ENCODE results near the gene HIF1A. TPM values are rescaled to one million over a fixed set of nuclear protein-coding genes. Genes with fewer than 3 reads are reported as not detected.

Gene HIF1A
- total and polyA plus RNA-seq, 2 experiments from 2014 or later = 113 to 242 TPM

DNA sequence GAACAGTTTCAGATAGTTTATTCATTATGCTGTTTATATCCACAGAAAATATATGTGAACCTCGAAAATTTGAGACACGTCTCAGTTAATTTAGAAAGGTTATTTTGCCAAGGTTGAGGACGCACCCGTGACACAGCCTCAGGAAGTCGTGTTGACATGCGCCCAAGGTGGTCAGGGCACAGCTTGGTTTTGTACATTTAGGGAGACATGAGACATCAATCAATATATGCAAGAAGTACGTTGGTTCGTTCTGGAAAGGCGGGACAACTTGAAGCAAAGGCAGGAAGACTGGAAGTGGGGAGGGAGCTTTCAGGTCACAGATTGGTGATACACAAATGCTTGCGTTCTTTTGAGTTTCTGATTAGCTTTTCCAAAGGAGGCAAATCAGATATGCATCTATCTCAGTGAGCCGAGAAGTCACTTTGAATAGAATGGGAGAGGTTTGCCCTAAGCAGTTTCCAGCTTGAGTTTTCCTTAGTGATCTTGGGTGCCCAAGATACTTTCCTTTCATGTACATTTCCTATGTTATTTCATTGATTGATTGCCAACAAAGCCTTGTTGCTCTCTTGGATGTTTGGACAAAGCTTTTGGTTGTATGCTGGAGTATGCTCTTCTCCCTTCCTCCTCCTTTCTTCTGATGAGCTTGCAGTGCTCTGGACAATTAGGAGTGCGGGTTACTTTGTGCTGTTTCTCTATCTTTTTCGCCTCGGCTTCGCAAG, 70.1 kb downstream of the HIF1A start:
- H3K4me2 ChIP-seq = peak overlapping the region; percentile 85

More for the DNA sequence above, 70.1 kb downstream of the HIF1A start:
- H4K20me1 ChIP-seq (replicated peaks; ENCODE audit: insufficient read depth) = no peaks in the 10 kb centered on the region; the same call in 1 of the 2 replicates
- 0 out of 2 replicates have a peak overlapping the region, but pooled peaks have one; percentile 41 for H3K27ac Mint-ChIP-seq
- no peak overlapping the region for H2AFZ ChIP-seq
- H3K36me3 ChIP-seq (ENCODE audit: insufficient read depth) = peaks cover 16% of the 10 kb centered on the region; the same call in 1 of the 2 replicates
- DNase-seq (ENCODE audit: low spot score) (no peak), ATAC-seq (no peak)
- no peak for TF ChIP-seq NANOG (IDR thresholded peaks at IDR 0.05; ENCODE audit: borderline replicate concordance)
- no peak for TF ChIP-seq ZNF114 (CRISPR knock-in tag; IDR thresholded peaks at IDR 0.05)
- no peak for TF ChIP-seq CREB1 (CRISPR knock-in tag; IDR thresholded peaks at IDR 0.05; ENCODE audit: low read depth)
- no peak for TF ChIP-seq STAT1 (IDR thresholded peaks at IDR 0.05; ENCODE audit: unreplicated experiment)
- TF ChIP-seq EZH2phosphoT487 (IDR thresholded peaks at IDR 0.05; ENCODE audit: unreplicated experiment) = no peak
- TF ChIP-seq, protein P1, sequence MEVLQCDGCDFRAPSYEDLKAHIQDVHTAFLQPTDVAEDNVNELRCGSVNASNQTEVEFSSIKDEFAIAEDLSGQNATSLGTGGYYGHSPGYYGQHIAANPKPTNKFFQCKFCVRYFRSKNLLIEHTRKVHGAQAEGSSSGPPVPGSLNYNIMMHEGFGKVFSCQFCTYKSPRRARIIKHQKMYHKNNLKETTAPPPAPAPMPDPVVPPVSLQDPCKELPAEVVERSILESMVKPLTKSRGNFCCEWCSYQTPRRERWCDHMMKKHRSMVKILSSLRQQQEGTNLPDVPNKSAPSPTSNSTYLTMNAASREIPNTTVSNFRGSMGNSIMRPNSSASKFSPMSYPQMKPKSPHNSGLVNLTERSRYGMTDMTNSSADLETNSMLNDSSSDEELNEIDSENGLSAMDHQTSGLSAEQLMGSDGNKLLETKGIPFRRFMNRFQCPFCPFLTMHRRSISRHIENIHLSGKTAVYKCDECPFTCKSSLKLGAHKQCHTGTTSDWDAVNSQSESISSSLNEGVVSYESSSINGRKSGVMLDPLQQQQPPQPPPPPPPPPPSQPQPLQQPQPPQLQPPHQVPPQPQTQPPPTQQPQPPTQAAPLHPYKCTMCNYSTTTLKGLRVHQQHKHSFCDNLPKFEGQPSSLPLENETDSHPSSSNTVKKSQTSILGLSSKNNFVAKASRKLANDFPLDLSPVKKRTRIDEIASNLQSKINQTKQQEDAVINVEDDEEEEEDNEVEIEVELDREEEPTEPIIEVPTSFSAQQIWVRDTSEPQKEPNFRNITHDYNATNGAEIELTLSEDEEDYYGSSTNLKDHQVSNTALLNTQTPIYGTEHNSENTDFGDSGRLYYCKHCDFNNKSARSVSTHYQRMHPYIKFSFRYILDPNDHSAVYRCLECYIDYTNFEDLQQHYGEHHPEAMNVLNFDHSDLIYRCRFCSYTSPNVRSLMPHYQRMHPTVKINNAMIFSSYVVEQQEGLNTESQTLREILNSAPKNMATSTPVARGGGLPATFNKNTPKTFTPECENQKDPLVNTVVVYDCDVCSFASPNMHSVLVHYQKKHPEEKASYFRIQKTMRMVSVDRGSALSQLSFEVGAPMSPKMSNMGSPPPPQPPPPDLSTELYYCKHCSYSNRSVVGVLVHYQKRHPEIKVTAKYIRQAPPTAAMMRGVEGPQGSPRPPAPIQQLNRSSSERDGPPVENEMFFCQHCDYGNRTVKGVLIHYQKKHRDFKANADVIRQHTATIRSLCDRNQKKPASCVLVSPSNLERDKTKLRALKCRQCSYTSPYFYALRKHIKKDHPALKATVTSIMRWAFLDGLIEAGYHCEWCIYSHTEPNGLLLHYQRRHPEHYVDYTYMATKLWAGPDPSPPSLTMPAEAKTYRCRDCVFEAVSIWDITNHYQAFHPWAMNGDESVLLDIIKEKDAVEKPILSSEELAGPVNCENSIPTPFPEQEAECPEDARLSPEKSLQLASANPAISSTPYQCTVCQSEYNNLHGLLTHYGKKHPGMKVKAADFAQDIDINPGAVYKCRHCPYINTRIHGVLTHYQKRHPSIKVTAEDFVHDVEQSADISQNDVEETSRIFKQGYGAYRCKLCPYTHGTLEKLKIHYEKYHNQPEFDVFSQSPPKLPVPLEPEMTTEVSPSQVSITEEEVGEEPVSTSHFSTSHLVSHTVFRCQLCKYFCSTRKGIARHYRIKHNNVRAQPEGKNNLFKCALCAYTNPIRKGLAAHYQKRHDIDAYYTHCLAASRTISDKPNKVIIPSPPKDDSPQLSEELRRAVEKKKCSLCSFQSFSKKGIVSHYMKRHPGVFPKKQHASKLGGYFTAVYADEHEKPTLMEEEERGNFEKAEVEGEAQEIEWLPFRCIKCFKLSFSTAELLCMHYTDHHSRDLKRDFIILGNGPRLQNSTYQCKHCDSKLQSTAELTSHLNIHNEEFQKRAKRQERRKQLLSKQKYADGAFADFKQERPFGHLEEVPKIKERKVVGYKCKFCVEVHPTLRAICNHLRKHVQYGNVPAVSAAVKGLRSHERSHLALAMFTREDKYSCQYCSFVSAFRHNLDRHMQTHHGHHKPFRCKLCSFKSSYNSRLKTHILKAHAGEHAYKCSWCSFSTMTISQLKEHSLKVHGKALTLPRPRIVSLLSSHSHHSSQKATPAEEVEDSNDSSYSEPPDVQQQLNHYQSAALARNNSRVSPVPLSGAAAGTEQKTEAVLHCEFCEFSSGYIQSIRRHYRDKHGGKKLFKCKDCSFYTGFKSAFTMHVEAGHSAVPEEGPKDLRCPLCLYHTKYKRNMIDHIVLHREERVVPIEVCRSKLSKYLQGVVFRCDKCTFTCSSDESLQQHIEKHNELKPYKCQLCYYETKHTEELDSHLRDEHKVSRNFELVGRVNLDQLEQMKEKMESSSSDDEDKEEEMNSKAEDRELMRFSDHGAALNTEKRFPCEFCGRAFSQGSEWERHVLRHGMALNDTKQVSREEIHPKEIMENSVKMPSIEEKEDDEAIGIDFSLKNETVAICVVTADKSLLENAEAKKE (CRISPR knock-in tag; IDR thresholded peaks at IDR 0.05) = no peak
- TF ChIP-seq, protein P2, sequence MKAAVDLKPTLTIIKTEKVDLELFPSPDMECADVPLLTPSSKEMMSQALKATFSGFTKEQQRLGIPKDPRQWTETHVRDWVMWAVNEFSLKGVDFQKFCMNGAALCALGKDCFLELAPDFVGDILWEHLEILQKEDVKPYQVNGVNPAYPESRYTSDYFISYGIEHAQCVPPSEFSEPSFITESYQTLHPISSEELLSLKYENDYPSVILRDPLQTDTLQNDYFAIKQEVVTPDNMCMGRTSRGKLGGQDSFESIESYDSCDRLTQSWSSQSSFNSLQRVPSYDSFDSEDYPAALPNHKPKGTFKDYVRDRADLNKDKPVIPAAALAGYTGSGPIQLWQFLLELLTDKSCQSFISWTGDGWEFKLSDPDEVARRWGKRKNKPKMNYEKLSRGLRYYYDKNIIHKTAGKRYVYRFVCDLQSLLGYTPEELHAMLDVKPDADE (IDR thresholded peaks at IDR 0.05) = no peak
- TF ChIP-seq, protein P3, sequence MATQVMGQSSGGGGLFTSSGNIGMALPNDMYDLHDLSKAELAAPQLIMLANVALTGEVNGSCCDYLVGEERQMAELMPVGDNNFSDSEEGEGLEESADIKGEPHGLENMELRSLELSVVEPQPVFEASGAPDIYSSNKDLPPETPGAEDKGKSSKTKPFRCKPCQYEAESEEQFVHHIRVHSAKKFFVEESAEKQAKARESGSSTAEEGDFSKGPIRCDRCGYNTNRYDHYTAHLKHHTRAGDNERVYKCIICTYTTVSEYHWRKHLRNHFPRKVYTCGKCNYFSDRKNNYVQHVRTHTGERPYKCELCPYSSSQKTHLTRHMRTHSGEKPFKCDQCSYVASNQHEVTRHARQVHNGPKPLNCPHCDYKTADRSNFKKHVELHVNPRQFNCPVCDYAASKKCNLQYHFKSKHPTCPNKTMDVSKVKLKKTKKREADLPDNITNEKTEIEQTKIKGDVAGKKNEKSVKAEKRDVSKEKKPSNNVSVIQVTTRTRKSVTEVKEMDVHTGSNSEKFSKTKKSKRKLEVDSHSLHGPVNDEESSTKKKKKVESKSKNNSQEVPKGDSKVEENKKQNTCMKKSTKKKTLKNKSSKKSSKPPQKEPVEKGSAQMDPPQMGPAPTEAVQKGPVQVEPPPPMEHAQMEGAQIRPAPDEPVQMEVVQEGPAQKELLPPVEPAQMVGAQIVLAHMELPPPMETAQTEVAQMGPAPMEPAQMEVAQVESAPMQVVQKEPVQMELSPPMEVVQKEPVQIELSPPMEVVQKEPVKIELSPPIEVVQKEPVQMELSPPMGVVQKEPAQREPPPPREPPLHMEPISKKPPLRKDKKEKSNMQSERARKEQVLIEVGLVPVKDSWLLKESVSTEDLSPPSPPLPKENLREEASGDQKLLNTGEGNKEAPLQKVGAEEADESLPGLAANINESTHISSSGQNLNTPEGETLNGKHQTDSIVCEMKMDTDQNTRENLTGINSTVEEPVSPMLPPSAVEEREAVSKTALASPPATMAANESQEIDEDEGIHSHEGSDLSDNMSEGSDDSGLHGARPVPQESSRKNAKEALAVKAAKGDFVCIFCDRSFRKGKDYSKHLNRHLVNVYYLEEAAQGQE (IDR thresholded peaks at IDR 0.05; ENCODE audit: unreplicated experiment) = no peak
- H3K4me3 Mint-ChIP-seq = peak overlapping the region; percentile 99
- H3K4me3 ChIP-seq = peak overlapping the region; percentile 79
- H3K27me3 ChIP-seq (ENCODE audit: insufficient read depth) = no peaks in the 10 kb centered on the region
- H3K36me3 Mint-ChIP-seq (ENCODE audit: low read depth) = peaks cover 32% of the 10 kb centered on the region
- peaks cover 63% of the 10 kb centered on the region for H3K79me2 ChIP-seq (replicated peaks; ENCODE audit: insufficient read depth)
- H3K9me3 Mint-ChIP-seq = no peaks in the 10 kb centered on the region
- H3K4me1 Mint-ChIP-seq = peaks cover 31% of the 10 kb centered on the region
- H3F3A ChIP-seq (replicated peaks; ENCODE audit: low read depth) = no peaks in the 10 kb centered on the region
- no peaks in the 10 kb centered on the region for H3K9me2 ChIP-seq (ENCODE audit: insufficient read depth)
- H3K27ac ChIP-seq (ENCODE audit: low read depth) = peak overlapping the region; percentile 75
- peaks cover 25% of the 10 kb centered on the region for H3K4me1 ChIP-seq (ENCODE audit: insufficient read depth)
- peaks cover 11% of the 10 kb centered on the region for H3K27me3 Mint-ChIP-seq (ENCODE audit: insufficient read depth, low read depth, poor library complexity)
